GM20431 (cell line): ENCODE results near the gene EGLN1.

ENCODE experiments used
- in situ Hi-C: fragments of 300-500 bp; cut with MseI, MboI; formaldehyde crosslinking; loops from one replicate; pipeline ENCODE4 v1.15.0; 2020; ENCODE audit warnings: low sequenced_read_pairs; ENCODE audit not compliant: unreplicated experiment

Gene EGLN1

GRCh38 chr1:231335663-231336602 is 86.2 kb downstream of the EGLN1 start:
- in situ Hi-C loops: no loop called here

DNA sequence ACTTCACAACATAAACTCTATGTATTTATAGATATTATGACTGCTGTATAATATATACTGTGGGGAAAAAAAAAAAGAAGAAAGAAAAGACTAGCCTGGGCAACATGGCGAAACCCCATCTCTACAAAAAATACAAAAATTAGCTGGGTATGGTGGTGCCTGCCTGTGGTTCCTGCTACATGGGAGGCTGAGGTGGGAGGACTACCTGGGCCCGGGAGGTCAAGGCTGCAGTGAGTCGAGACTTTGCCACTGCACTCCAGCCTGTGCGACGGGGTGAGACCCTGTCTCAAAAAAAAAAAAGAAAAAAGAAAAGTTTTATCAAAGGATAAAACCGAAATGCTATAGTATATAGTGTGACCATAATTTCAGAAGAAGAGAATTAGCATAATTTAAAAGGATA is 87.1 kb downstream of the EGLN1 start:
- in situ Hi-C loops: no loop called here

- in situ Hi-C loops: no loop called here
Observed at GRCh38 chr1:231334079-231334666, 87.9 kb downstream of the EGLN1 start.

- in situ Hi-C loops: no loop called here
Observed at GRCh38 chr1:231332761-231333160, 89.3 kb downstream of the EGLN1 start.

- in situ Hi-C loops: no loop called here
Observed at GRCh38 chr1:231329483-231329882, 92.6 kb downstream of the EGLN1 start.

- in situ Hi-C loops: no loop called here
Observed at GRCh38 chr1:231327617-231328016, 94.5 kb downstream of the EGLN1 start.

DNA sequence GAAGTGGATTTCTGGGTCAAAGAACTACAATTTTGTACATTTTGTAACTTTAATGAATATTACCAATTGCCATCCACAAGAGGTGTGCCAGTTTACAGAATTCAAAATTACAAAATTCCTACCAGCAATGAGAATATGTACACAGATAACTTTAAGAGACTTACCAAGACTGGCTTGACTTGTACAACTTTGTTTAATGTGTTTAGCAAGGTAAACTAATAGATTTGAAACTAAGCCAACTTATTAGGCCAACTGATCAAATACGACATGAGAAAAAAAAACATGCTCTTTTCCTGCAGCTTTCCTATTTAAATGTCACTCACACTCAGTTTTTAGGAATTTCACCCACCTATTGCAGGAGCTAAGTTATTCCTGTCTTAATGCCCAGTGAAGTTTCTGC is 95.8 kb downstream of the EGLN1 start:
- in situ Hi-C loops: no loop called here

DNA sequence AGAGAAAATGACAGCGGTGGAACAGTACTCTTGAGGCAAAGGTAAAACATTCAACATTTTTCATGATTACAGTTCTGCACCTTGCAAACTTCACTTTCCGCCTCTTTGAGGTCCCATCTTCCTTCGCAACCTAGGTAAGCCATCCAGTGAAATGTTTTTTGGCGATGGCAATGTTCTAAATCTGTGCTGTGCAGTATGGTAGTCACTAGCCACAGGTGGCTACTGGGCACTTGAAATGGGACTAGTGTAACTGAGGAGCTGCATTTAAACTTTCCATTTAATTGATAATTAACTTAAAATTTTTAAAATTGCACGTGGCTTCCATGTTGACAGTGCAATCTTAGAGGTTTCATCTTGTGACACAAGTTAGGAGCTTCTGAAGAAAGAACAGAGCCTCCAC is 97.4 kb downstream of the EGLN1 start:
- in situ Hi-C loops: no loop called here

DNA sequence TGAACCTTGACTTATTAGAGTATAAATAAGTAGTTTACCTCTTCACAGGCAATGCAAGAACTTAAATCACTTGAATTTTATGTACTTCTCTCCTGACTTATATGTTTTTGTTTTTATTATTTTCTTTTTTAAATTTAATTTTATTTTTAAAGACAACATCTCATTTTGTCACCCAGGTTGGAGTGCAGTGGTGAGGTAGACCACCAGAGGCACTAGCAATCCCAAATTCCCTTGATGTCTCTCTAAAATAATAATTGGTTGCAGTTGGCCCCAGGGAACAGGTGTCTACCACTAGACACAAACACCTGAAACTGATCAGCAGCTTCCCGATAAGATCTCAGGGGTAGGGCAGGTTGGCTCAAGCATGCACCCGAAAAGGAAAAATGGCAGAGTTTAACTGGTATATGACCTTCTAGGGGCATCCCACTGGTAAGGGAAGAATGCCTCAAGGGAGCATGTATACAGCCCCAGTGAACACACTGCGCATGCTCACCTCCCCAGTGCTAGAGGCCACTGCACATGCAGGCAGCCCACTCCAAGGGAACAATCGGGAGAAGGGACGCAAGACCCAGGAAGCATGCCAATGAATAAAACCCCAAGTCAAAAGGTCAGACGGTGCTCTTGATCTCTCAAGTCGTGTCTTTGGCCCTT is 99.1 kb downstream of the EGLN1 start:
- in situ Hi-C loops: no loop called here

GRCh38 chr1:231319080-231319479 is 103.0 kb downstream of the EGLN1 start:
- in situ Hi-C loops: no loop called here

GRCh38 chr1:231318568-231318967 is 103.5 kb downstream of the EGLN1 start:
- in situ Hi-C loops: no loop called here

DNA sequence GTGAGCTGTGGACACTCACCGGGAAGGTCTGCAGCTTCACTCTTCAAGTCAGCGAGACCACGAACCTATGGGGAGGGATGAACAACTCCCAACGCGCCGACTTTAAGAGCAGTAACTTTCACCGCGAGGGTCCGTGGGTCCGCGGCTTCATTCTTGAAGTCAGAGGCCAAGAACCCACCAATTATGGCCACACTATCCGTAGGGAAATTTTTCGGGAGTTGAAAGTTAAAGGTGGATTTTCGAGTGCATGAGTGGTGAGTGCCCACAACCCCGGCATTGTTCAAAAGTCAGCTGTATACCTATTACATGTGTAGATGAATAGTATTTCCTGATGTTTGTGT is 104.1 kb downstream of the EGLN1 start:
- in situ Hi-C loops: no loop called here

- in situ Hi-C loops: no loop called here
Observed at GRCh38 chr1:231317306-231318014, 104.6 kb downstream of the EGLN1 start.

DNA sequence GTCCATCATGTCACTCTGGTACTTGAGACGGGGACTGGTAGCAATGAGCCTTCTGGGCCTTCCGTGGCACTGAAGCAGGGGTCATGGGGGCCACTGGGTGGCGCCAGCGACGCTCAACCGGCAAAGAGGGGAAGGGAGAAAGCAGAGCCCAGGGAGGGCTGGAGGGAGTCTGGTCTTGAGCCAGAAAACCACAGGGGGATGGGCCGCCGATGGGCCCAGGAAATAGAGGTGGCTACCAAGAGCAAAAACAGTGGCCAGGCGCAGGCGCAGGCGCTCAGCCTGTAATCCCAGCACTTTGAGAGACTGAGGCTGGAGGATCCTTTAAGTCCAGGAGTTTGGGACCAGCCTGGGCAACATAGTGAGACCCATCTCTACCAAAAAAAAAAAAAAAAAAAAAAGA is 106.2 kb downstream of the EGLN1 start:
- in situ Hi-C loops: no loop called here
